Measurements from ENCODE around the gene METTL1.

The METTL1 gene

GRCh38 chr12:57744777-57745484 is 27.0 kb downstream of the METTL1 start, which contains the start of gene TSPAN31:
Gene TSPAN31 (plus strand): TSS chr12:57745039. CDS start chr12:57745155, 116 bp downstream.
- H3K36me3 ChIP-seq (replicated peaks in 1 of 2; ENCODE audit: control insufficient read depth in 2 of 2, insufficient read depth in 2 of 2, low read length in 2 of 2): peaks cover 18 to 43% of the 10 kb centered on the region in 2 donors
- no peaks in the 10 kb centered on the region for H3K9me3 ChIP-seq (replicated peaks in 1 of 2; ENCODE audit: control insufficient read depth in 2 of 2, insufficient read depth in 1 of 2, low read depth in 1 of 2, low read length in 2 of 2)
- no CpG with 5 or more reads among the region's 29 CpGs for WGBS, 2 donors (ENCODE audit: extremely low coverage in 2 of 2, insufficient read length in 2 of 2, insufficient replicate concordance in 1 of 2)
- peaks cover 4 to 21% of the 10 kb centered on the region in 2 donors for H3K4me1 ChIP-seq (ENCODE audit: control insufficient read depth in 2 of 2, insufficient read depth in 1 of 2, low read depth in 1 of 2, low read length in 2 of 2)
- no peak within 1 kb of the TSS for H2BK5ac ChIP-seq (ENCODE audit: low read length)
- no peak within 1 kb of the TSS for H2BK15ac ChIP-seq (ENCODE audit: low read length)
- H3K4me3 ChIP-seq (ENCODE audit: low read length in 2 of 2): peak within 1 kb of the TSS; percentile 82 to 87
- no peaks in the 10 kb centered on the region for H3K79me1 ChIP-seq (ENCODE audit: low read depth, low read length)
- H3K4me2 ChIP-seq (ENCODE audit: insufficient read depth, low read length, poor library complexity, severe bottlenecking): peak within 1 kb of the TSS; percentile 85
- peak within 1 kb of the TSS; percentile 14 for H3K23ac ChIP-seq (ENCODE audit: low read depth, low read length, poor library complexity)
- H3K27ac ChIP-seq (replicated peaks; ENCODE audit: low read length): peak within 1 kb of the TSS; percentile 81
- no peak within 1 kb of the TSS for H4K8ac ChIP-seq (ENCODE audit: low read depth, low read length)
- no peak within 1 kb of the TSS for H3K14ac ChIP-seq (ENCODE audit: low read length)
- H3K9ac ChIP-seq (ENCODE audit: low read depth, low read length, poor library complexity): peak within 1 kb of the TSS; percentile 79
- peak; percentile 91 for DNase-seq (ENCODE audit: low spot score)
- H3K27me3 ChIP-seq (ENCODE audit: control insufficient read depth in 3 of 3, insufficient read depth in 3 of 3, low read depth in 1 of 3, low read length in 3 of 3): peaks cover 0 to 21% (median 0%) of the 10 kb centered on the region in 3 experiments
- no peak within 1 kb of the TSS for H4K91ac ChIP-seq (ENCODE audit: low read depth, low read length, poor library complexity)
- no peak within 1 kb of the TSS for H2BK12ac ChIP-seq (ENCODE audit: low read length)
- H2AFZ ChIP-seq (ENCODE audit: low read length): peak within 1 kb of the TSS; percentile 90
- H3K18ac ChIP-seq (ENCODE audit: low read length): peak within 1 kb of the TSS; percentile 97
- no peak within 1 kb of the TSS for H2BK120ac ChIP-seq (ENCODE audit: low read depth, low read length)
- H3K4ac ChIP-seq (ENCODE audit: low read length): no peak within 1 kb of the TSS
- peak within 1 kb of the TSS; percentile 51 for H2AK5ac ChIP-seq (ENCODE audit: low read depth, low read length)

- H3K14ac ChIP-seq (ENCODE audit: low read length): no peak overlapping the region
- no peak overlapping the region for H2BK12ac ChIP-seq (ENCODE audit: low read length)
- H3K4me3 ChIP-seq (ENCODE audit: low read length in 2 of 2): peak overlapping the region; percentile 76 to 87
- peak overlapping the region; percentile 90 for H2AFZ ChIP-seq (ENCODE audit: low read length)
- DNase-seq (ENCODE audit: low spot score): no peak
- H4K8ac ChIP-seq (ENCODE audit: low read depth, low read length): no peak overlapping the region
- H3K4me1 ChIP-seq (ENCODE audit: control insufficient read depth in 2 of 2, insufficient read depth in 1 of 2, low read depth in 1 of 2, low read length in 2 of 2): peaks cover 9 to 27% of the 10 kb centered on the region in 2 donors
- H2BK15ac ChIP-seq (ENCODE audit: low read length): no peak overlapping the region
- peak overlapping the region; percentile 5 for H3K18ac ChIP-seq (ENCODE audit: low read length)
- no CpG with 5 or more reads among the region's 21 CpGs for WGBS, 2 donors (ENCODE audit: extremely low coverage in 2 of 2, insufficient read length in 2 of 2, insufficient replicate concordance in 1 of 2)
- no peak overlapping the region for H4K91ac ChIP-seq (ENCODE audit: low read depth, low read length, poor library complexity)
- H2BK5ac ChIP-seq (ENCODE audit: low read length): no peak overlapping the region
- peaks cover 16 to 37% of the 10 kb centered on the region in 2 donors for H3K36me3 ChIP-seq (replicated peaks in 1 of 2; ENCODE audit: control insufficient read depth in 2 of 2, insufficient read depth in 2 of 2, low read length in 2 of 2)
- H3K9me3 ChIP-seq (replicated peaks in 1 of 2; ENCODE audit: control insufficient read depth in 2 of 2, insufficient read depth in 1 of 2, low read depth in 1 of 2, low read length in 2 of 2): no peaks in the 10 kb centered on the region
- no peaks in the 10 kb centered on the region for H3K79me1 ChIP-seq (ENCODE audit: low read depth, low read length)
- H3K23ac ChIP-seq (ENCODE audit: low read depth, low read length, poor library complexity): no peak overlapping the region
- H2BK120ac ChIP-seq (ENCODE audit: low read depth, low read length): no peak overlapping the region
- H3K4me2 ChIP-seq (ENCODE audit: insufficient read depth, low read length, poor library complexity, severe bottlenecking): peak overlapping the region; percentile 56
- no peak overlapping the region for H2AK5ac ChIP-seq (ENCODE audit: low read depth, low read length)
- no peak overlapping the region for H3K9ac ChIP-seq (ENCODE audit: low read depth, low read length, poor library complexity)
- no peak overlapping the region for H3K4ac ChIP-seq (ENCODE audit: low read length)
- peaks cover 0 to 27% (median under 1%) of the 10 kb centered on the region in 3 experiments for H3K27me3 ChIP-seq (ENCODE audit: control insufficient read depth in 3 of 3, insufficient read depth in 3 of 3, low read depth in 1 of 3, low read length in 3 of 3)
- peak overlapping the region; percentile 63 for H3K27ac ChIP-seq (replicated peaks; ENCODE audit: low read length)
Observed at GRCh38 chr12:57744194-57744776, 27.6 kb downstream of the METTL1 start.

GRCh38 chr12:57743769-57744168 is 28.1 kb downstream of the METTL1 start:
- Histone ChIP-seq H3K4me3 (ENCODE audit: low read length in 2 of 2) (peak overlapping the region in 1 of 2 donors; percentile 87), H4K91ac (ENCODE audit: low read depth, low read length, poor library complexity) (no peak overlapping the region), H2BK120ac (ENCODE audit: low read depth, low read length) (no peak overlapping the region), H3K4ac (ENCODE audit: low read length) (no peak overlapping the region), H2BK15ac (ENCODE audit: low read length) (no peak overlapping the region), H3K23ac (ENCODE audit: low read depth, low read length, poor library complexity) (no peak overlapping the region), H2AFZ (ENCODE audit: low read length) (no peak overlapping the region), H3K36me3 (replicated peaks in 1 of 2; ENCODE audit: control insufficient read depth in 2 of 2, insufficient read depth in 2 of 2, low read length in 2 of 2) (peaks cover 13 to 32% of the 10 kb centered on the region in 2 donors), H4K8ac (ENCODE audit: low read depth, low read length) (no peak overlapping the region), H3K4me1 (ENCODE audit: control insufficient read depth in 2 of 2, insufficient read depth in 1 of 2, low read depth in 1 of 2, low read length in 2 of 2) (peaks cover 12 to 31% of the 10 kb centered on the region in 2 donors), H2BK12ac (ENCODE audit: low read length) (no peak overlapping the region), H3K27ac (replicated peaks; ENCODE audit: low read length) (no peak overlapping the region), H3K79me1 (ENCODE audit: low read depth, low read length) (no peaks in the 10 kb centered on the region), H3K9ac (ENCODE audit: low read depth, low read length, poor library complexity) (no peak overlapping the region), H2BK5ac (ENCODE audit: low read length) (no peak overlapping the region), H3K9me3 (replicated peaks in 1 of 2; ENCODE audit: control insufficient read depth in 2 of 2, insufficient read depth in 1 of 2, low read depth in 1 of 2, low read length in 2 of 2) (no peaks in the 10 kb centered on the region), H3K27me3 (ENCODE audit: control insufficient read depth in 3 of 3, insufficient read depth in 3 of 3, low read depth in 1 of 3, low read length in 3 of 3) (peaks cover 0 to 31% (median 4%) of the 10 kb centered on the region in 3 experiments), H3K18ac (ENCODE audit: low read length) (no peak overlapping the region), H2AK5ac (ENCODE audit: low read depth, low read length) (no peak overlapping the region), H3K4me2 (ENCODE audit: insufficient read depth, low read length, poor library complexity, severe bottlenecking) (no peak overlapping the region), H3K14ac (ENCODE audit: low read length) (no peak overlapping the region)
- DNase-seq (ENCODE audit: low spot score): no peak
- WGBS, 2 donors (ENCODE audit: extremely low coverage in 2 of 2, insufficient read length in 2 of 2, insufficient replicate concordance in 1 of 2): no CpG with 5 or more reads among the region's 2 CpGs
